ENCODE results near the gene UBR3. TPM values are rescaled to one million over a fixed set of nuclear protein-coding genes. Genes with fewer than 3 reads are reported as not detected.

UBR3 gene
- total RNA-seq, 4 donors from 2014 or later = 40.0 to 147 (median 87.7) TPM

DNA sequence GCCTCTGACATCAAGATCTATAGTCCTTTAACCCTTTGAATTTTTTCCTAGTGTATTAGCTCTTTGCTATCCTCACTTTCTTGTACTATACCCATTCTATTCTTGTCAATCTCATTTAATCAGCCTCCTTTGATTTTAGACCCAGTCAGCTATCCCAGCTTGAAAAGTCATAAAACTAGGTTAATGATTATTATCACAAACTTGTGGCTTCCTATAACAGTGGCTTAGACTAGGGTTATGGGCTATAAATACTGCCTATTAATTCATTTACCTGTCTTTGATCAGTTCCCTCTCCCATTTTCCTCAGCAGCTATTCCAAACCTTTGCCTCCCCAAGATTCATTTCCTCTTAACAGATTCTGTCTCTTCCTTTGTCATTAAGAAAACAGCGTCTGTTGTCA lies 174.8 kb downstream of the UBR3 start:
- Histone ChIP-seq H3K36me3 (no peaks in the 10 kb centered on the region), H3K27me3 (no peaks in the 10 kb centered on the region), H3K9me3 (no peaks in the 10 kb centered on the region), H3K27ac (no peak overlapping the region), H3K4me1 (no peaks in the 10 kb centered on the region), H3K4me3 (no peak overlapping the region)
- intact Hi-C loops (cut with DNase I; ENCODE audit: low total_unique reads) = no loop called here
- no peak for TF ChIP-seq CTCF (IDR thresholded peaks at IDR 0.05)
- no peak for TF ChIP-seq POLR2A (IDR thresholded peaks at IDR 0.05)
- DNase-seq = no peak

- H3K9me3 ChIP-seq = no peaks in the 10 kb centered on the region
- H3K27me3 ChIP-seq = no peaks in the 10 kb centered on the region
- TF ChIP-seq POLR2A (IDR thresholded peaks at IDR 0.05) (no peak), CTCF (IDR thresholded peaks at IDR 0.05) (no peak)
- H3K36me3 ChIP-seq = no peaks in the 10 kb centered on the region
- no peaks in the 10 kb centered on the region for H3K4me1 ChIP-seq
- no peak overlapping the region for H3K4me3 ChIP-seq
- no peak overlapping the region for H3K27ac ChIP-seq
- intact Hi-C loops (cut with DNase I; ENCODE audit: low total_unique reads) = no loop called here
- no peak for DNase-seq
Observed at GRCh38 chr2:170005702-170006101, 178.4 kb downstream of the UBR3 start.

DNA sequence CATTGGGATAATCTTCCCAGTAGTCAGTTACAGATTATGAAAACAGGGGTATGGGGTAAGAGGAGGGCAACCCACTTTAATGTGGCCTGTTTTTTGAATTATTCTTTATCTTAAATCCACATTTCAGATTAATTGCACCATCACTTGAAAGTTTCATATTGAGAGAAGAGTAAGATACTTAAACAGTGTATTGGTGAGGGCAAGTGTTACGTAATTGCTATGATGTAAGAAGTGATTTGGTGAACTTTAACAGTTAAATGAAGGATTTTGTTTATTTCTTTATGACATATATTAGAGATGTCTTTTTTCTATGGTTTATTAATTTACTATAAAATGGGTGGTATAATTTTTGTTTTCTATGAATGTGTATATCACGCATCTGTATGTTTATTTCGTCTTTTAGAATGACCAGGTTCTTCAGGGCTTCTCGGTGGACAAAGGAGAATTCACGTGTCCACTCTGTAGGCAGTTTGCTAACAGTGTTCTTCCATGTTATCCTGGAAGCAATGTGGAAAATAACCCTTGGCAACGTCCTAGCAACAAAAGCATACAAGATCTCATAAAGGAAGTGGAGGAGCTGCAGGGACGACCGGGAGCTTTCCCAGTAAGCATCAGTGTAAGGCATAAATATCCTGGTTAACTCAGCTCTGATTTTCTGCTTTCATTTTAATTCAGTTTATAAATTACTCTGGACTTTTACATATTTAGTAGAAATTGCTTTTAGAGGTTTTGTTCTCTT lies 179.5 kb downstream of the UBR3 start:
- no peaks in the 10 kb centered on the region for H3K9me3 ChIP-seq
- H3K27me3 ChIP-seq = no peaks in the 10 kb centered on the region
- H3K4me3 ChIP-seq = no peak overlapping the region
- no peaks in the 10 kb centered on the region for H3K36me3 ChIP-seq
- DNase-seq = no peak
- intact Hi-C loops (cut with DNase I; ENCODE audit: low total_unique reads) = no loop called here
- no peaks in the 10 kb centered on the region for H3K4me1 ChIP-seq
- H3K27ac ChIP-seq = no peak overlapping the region
- TF ChIP-seq POLR2A (IDR thresholded peaks at IDR 0.05) = no peak
- TF ChIP-seq CTCF (IDR thresholded peaks at IDR 0.05) = no peak

DNA sequence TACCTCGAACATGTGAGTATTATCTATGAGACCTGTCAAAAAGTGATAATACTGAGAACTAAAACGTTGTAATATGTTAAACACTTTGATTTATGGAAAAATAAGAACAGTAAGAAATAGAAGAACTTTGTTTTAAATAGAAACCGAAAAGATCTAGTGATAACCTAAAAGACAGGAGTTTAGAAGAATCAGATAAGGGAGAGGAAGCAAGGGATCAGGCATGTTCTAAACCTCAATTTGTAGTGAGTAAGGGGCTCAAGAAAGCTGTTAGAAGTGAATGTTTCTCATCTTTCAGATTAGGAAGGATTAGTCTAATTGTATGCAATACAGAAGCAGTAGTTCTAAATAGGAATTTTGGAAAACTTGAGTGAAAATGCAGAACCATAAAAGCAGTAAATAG lies 182.0 kb downstream of the UBR3 start:
- Histone ChIP-seq H3K27me3 (no peaks in the 10 kb centered on the region), H3K36me3 (no peaks in the 10 kb centered on the region), H3K9me3 (no peaks in the 10 kb centered on the region), H3K4me1 (no peaks in the 10 kb centered on the region), H3K27ac (no peak overlapping the region), H3K4me3 (no peak overlapping the region)
- intact Hi-C loops (cut with DNase I; ENCODE audit: low total_unique reads) = no loop called here
- TF ChIP-seq POLR2A (IDR thresholded peaks at IDR 0.05) (no peak), CTCF (IDR thresholded peaks at IDR 0.05) (no peak)
- DNase-seq = no peak

DNA sequence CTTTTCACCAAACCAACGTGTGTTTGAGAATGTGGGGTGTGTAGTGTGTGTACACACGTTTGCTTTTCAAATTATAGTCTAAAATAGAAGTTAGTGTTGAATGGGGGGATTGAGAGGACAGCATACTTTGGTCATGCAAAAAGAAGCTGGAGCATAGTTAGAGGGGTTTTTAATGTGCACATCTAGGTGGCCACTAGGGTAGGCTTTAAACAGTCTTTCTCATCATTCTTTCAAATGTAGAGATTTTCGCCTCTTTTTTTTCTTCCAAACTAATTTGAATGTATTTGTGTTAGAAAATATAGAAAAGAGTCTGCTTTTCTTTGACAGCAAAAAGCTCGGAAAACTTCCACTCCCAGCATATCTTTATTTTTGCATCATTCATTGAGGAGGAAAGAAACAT lies 185.5 kb downstream of the UBR3 start:
- Histone ChIP-seq H3K36me3 (no peaks in the 10 kb centered on the region), H3K27me3 (no peaks in the 10 kb centered on the region), H3K9me3 (no peaks in the 10 kb centered on the region), H3K4me1 (no peaks in the 10 kb centered on the region), H3K4me3 (no peak overlapping the region), H3K27ac (no peak overlapping the region)
- no peak for TF ChIP-seq CTCF (IDR thresholded peaks at IDR 0.05)
- no peak for TF ChIP-seq POLR2A (IDR thresholded peaks at IDR 0.05)
- intact Hi-C loops (cut with DNase I; ENCODE audit: low total_unique reads) = no loop called here
- no peak for DNase-seq
